22Rv1 (cell line): Measurements from ENCODE around the gene ADCY1.

Experiments used
- CTCF ChIP-seq: fragments of 450-650 bp; IDR thresholded peaks from 2 replicates; pipeline ENCODE4 v1.5.1; 2017; ENCODE audit warnings: mild to moderate bottlenecking
- ZFX ChIP-seq: fragments of 450-650 bp; IDR thresholded peaks from 2 replicates; pipeline ENCODE4 v1.6.1; 2017; ENCODE audit warnings: antibody characterized with exemption, borderline replicate concordance

- TF ChIP-seq CTCF (no peak), ZFX (no peak)
Measured at GRCh38 chr7:45610019-45610418, 35.9 kb downstream of the ADCY1 start.
